ENCODE measurements around the gene MDN1.
"Not testable (repeated sequence)": the region's sequence is repeated elsewhere in the genome, so short reads cannot be mapped to it uniquely, and the experiment has no call there.

The MDN1 gene

DNA sequence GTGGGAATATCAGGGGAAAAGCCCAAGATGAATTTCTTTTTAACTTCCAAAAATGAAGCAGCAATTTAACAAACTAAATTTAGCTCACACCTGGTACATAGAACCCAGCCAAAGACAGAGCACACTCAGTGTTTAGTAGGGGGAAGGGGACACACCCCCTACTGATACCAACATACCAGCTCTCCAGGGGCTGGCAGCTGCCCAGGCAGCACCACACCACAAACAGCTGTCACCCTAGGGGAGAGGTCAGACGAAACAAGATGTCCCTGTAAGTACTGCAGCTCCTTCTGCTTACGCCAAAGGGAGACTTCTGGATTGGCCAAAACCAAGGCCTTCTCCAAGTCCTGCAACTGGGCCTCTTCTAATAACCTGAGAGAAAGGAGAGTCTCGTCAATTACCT, 26.0 kb downstream of the MDN1 start:
- no peak overlapping the region for H3K27ac ChIP-seq
- TF ChIP-seq, protein P1, sequence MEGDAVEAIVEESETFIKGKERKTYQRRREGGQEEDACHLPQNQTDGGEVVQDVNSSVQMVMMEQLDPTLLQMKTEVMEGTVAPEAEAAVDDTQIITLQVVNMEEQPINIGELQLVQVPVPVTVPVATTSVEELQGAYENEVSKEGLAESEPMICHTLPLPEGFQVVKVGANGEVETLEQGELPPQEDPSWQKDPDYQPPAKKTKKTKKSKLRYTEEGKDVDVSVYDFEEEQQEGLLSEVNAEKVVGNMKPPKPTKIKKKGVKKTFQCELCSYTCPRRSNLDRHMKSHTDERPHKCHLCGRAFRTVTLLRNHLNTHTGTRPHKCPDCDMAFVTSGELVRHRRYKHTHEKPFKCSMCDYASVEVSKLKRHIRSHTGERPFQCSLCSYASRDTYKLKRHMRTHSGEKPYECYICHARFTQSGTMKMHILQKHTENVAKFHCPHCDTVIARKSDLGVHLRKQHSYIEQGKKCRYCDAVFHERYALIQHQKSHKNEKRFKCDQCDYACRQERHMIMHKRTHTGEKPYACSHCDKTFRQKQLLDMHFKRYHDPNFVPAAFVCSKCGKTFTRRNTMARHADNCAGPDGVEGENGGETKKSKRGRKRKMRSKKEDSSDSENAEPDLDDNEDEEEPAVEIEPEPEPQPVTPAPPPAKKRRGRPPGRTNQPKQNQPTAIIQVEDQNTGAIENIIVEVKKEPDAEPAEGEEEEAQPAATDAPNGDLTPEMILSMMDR (conservative IDR thresholded peaks at IDR 0.05) = no peak

- TF ChIP-seq, protein P1 (conservative IDR thresholded peaks at IDR 0.05) = peak; percentile 27
- TF ChIP-seq ZFX (IDR thresholded peaks at IDR 0.05) = no peak
- no peak overlapping the region for H3K27ac ChIP-seq
These were observed 26.7 kb downstream of the MDN1 start for GRCh38 chr6:89792881-89793280.

- no peak overlapping the region for H3K27ac ChIP-seq
- TF ChIP-seq, protein P1 (conservative IDR thresholded peaks at IDR 0.05) = no peak
- TF ChIP-seq ZFX (IDR thresholded peaks at IDR 0.05) = no peak
These were observed 29.2 kb downstream of the MDN1 start for GRCh38 chr6:89790403-89790802.

DNA sequence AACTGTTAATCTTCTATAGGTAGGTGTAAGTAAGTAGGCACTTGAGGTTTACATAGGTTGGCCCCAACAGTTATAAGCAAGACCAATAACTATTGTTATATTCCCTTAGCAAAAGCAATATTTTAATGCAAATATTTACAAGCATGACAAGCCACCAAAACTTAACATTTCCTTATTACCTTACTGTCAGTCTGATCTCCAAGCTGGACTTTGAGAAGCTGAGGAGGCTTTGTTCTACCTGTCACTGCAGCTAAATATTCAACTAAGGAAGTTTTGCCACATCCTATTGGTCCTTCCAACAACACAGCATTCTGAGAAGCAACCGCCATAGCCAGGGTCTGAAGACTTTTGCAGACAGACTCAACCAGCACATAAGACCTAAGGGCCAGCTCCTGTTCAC, 29.6 kb downstream of the MDN1 start:
- no peak for TF ChIP-seq ZFX (IDR thresholded peaks at IDR 0.05)
- TF ChIP-seq, protein P1 (conservative IDR thresholded peaks at IDR 0.05) = no peak
- H3K27ac ChIP-seq = no peak overlapping the region

GRCh38 chr6:89787660-89788328, 31.8 kb downstream of the MDN1 start:
- no peak overlapping the region for H3K27ac ChIP-seq

GRCh38 chr6:89786970-89787369, 32.6 kb downstream of the MDN1 start:
- no peak overlapping the region for H3K27ac ChIP-seq
- TF ChIP-seq, protein P1 (conservative IDR thresholded peaks at IDR 0.05) = no peak
- TF ChIP-seq ZFX (IDR thresholded peaks at IDR 0.05) = no peak

More at GRCh38 chr6:89787660-89788328, 31.8 kb downstream of the MDN1 start:
- TF ChIP-seq, protein P1 (conservative IDR thresholded peaks at IDR 0.05) = no peak
- TF ChIP-seq ZFX (IDR thresholded peaks at IDR 0.05) = no peak

- no peak overlapping the region for H3K27ac ChIP-seq
- TF ChIP-seq, protein P1 (conservative IDR thresholded peaks at IDR 0.05) = no peak
- no peak for TF ChIP-seq ZFX (IDR thresholded peaks at IDR 0.05)
These were observed 34.8 kb downstream of the MDN1 start for GRCh38 chr6:89784838-89785237.

DNA sequence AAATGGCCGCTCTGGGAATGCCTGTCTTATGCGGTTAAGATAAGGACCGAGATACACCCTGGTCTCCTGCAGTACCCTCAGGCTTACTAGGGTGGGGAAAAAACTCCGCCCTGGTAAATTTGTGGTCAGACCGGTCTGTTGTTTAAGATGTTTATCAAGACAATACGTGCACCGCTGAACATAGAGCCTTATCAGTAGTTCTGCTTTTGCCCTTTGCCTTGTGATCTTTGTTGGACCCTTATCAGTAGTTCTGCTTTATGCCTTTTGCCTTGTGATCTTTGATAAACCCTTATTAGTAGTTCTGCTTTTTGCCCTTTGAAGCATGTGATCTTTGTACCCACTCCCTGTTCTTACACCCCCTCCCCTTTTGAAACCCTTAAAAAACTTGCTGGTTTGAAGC, 36.3 kb downstream of the MDN1 start:
- H3K27ac ChIP-seq = not testable (repeated sequence)

Data from C4-2B (cell line).